GM19239 (cell line): ENCODE measurements around the gene TMC7.
"Not testable (repeated sequence)": the region's sequence is repeated elsewhere in the genome, so short reads cannot be mapped to it uniquely, and the experiment has no call there.

Experiments
- DNase-seq: peaks from one replicate; pipeline ENCODE4 v3.0.0; 2011; ENCODE audit warnings: low spot score; ENCODE audit not compliant: insufficient read length
- FAIRE-seq: peaks from 2 replicates; lab custom pipeline; 2011; peaks lifted over from hg19 to GRCh38; lab: Jason Lieb, UNC

TMC7 gene

GRCh38 chr16:18975109-18975508 is 8.6 kb upstream of the TMC7 start:
- DNase-seq = no peak

GRCh38 chr16:18979936-18980335 is 3.8 kb upstream of the TMC7 start:
- DNase-seq = no peak
- no peak for FAIRE-seq

More at GRCh38 chr16:18975109-18975508, 8.6 kb upstream of the TMC7 start:
- no peak for FAIRE-seq

- FAIRE-seq = no peak
- no peak for DNase-seq
These were observed 786 bp downstream of the TMC7 start for GRCh38 chr16:18984435-18985005.

- not testable (repeated sequence) for DNase-seq, FAIRE-seq
These were observed 1.5 kb downstream of the TMC7 start for GRCh38 chr16:18985256-18985655.

GRCh38 chr16:18991731-18992130 is 8.0 kb downstream of the TMC7 start:
- not testable (repeated sequence) for DNase-seq, FAIRE-seq

GRCh38 chr16:18993531-18993930 is 9.8 kb downstream of the TMC7 start:
- not testable (repeated sequence) for DNase-seq, FAIRE-seq

- FAIRE-seq = not testable (repeated sequence)
These were observed 10.4 kb downstream of the TMC7 start for GRCh38 chr16:18994181-18994580.

GRCh38 chr16:18995406-18995805 is 11.7 kb downstream of the TMC7 start:
- not testable (repeated sequence) for FAIRE-seq, DNase-seq

More at GRCh38 chr16:18994181-18994580, 10.4 kb downstream of the TMC7 start:
- not testable (repeated sequence) for DNase-seq

GRCh38 chr16:18996536-18996935 is 12.8 kb downstream of the TMC7 start:
- not testable (repeated sequence) for FAIRE-seq, DNase-seq

- FAIRE-seq, DNase-seq: not testable (repeated sequence)
These were observed 13.3 kb downstream of the TMC7 start for GRCh38 chr16:18997001-18997400.

GRCh38 chr16:18999045-18999393 is 15.3 kb downstream of the TMC7 start:
- no peak for DNase-seq
- FAIRE-seq = no peak

- no peak for FAIRE-seq
- no peak for DNase-seq
These were observed 18.1 kb downstream of the TMC7 start for GRCh38 chr16:19001788-19002187.

- FAIRE-seq (no peak), DNase-seq (no peak)
These were observed 20.2 kb downstream of the TMC7 start for GRCh38 chr16:19003935-19004334.

GRCh38 chr16:19005561-19006445 is 22.1 kb downstream of the TMC7 start:
- FAIRE-seq = no peak
- no peak for DNase-seq

GRCh38 chr16:19006446-19007315 is 22.9 kb downstream of the TMC7 start:
- FAIRE-seq = no peak

GRCh38 chr16:19008245-19009169 is 24.8 kb downstream of the TMC7 start:
- DNase-seq (no peak), FAIRE-seq (no peak)

More at GRCh38 chr16:19006446-19007315, 22.9 kb downstream of the TMC7 start:
- DNase-seq = no peak

- FAIRE-seq (no peak), DNase-seq (no peak)
These were observed 27.5 kb downstream of the TMC7 start for GRCh38 chr16:19011169-19011731.

GRCh38 chr16:19014461-19014860 is 30.7 kb downstream of the TMC7 start:
- DNase-seq = no peak
- FAIRE-seq = no peak

GRCh38 chr16:19017179-19017578 is 33.4 kb downstream of the TMC7 start:
- FAIRE-seq = no peak

More at GRCh38 chr16:19017179-19017578, 33.4 kb downstream of the TMC7 start:
- DNase-seq = no peak
